NCI-H1092 treated with DMSO at 0.1 percent for 48 hours (cell line): ENCODE data around the gene EXOC7.
"Not testable (repeated sequence)": the region's sequence is repeated elsewhere in the genome, so short reads cannot be mapped to it uniquely, and the experiment has no call there.

Experiments used
- DNase-seq: peaks from one replicate; lab custom pipeline; 2025; lab: John Stamatoyannopoulos, UW

Gene EXOC7

GRCh38 chr17:76075364-76076145 is 28.0 kb downstream of the EXOC7 start:
- no peak for DNase-seq

GRCh38 chr17:76074390-76075363 is 28.9 kb downstream of the EXOC7 start, which contains the start of gene GALR2:
Gene GALR2, plus strand, starts transcription at chr17:76074781. Its CDS starts 103 bp downstream, at chr17:76074884.
- DNase-seq: no peak

- DNase-seq: peak; percentile 88
Observed at GRCh38 chr17:76072148-76072858, 31.3 kb downstream of the EXOC7 start, which contains the start of gene SRP68. Gene SRP68, minus strand, starts transcription at chr17:76072517. Its CDS starts 26 bp downstream, at chr17:76072491.

- DNase-seq: no peak
Observed at GRCh38 chr17:76071531-76072147, 31.9 kb downstream of the EXOC7 start.

GRCh38 chr17:76065775-76066174 is 37.8 kb downstream of the EXOC7 start:
- no peak for DNase-seq

GRCh38 chr17:76063875-76064546 is 39.6 kb downstream of the EXOC7 start:
- DNase-seq: no peak

- not testable (repeated sequence) for DNase-seq
Observed at GRCh38 chr17:76058264-76058663, 45.3 kb downstream of the EXOC7 start.

GRCh38 chr17:76056882-76057281 is 46.7 kb downstream of the EXOC7 start:
- DNase-seq: no peak

GRCh38 chr17:76054112-76054476 is 49.5 kb downstream of the EXOC7 start:
- DNase-seq: no peak

GRCh38 chr17:76053246-76054111 is 50.1 kb downstream of the EXOC7 start:
- no peak for DNase-seq

- no peak for DNase-seq
Observed at GRCh38 chr17:76051561-76051960, 52.0 kb downstream of the EXOC7 start.

GRCh38 chr17:76050538-76051467 is 52.8 kb downstream of the EXOC7 start:
- no peak for DNase-seq

- DNase-seq: no peak
Observed at GRCh38 chr17:76049836-76050537, 53.6 kb downstream of the EXOC7 start.

- DNase-seq: no peak
Observed at GRCh38 chr17:76049239-76049638, 54.3 kb downstream of the EXOC7 start.

- DNase-seq: no peak
Observed at GRCh38 chr17:76048711-76049110, 54.9 kb downstream of the EXOC7 start.

GRCh38 chr17:76048025-76048605 is 55.5 kb downstream of the EXOC7 start:
- DNase-seq: no peak

GRCh38 chr17:76046064-76046463 is 57.5 kb downstream of the EXOC7 start:
- no peak for DNase-seq

GRCh38 chr17:76044475-76045007 is 59.0 kb downstream of the EXOC7 start:
- DNase-seq: not testable (repeated sequence)
